Measurements from ENCODE around the gene NENF. TPM values are rescaled to one million over a fixed set of nuclear protein-coding genes. Genes with fewer than 3 reads are reported as not detected.

NENF gene
- polyA plus RNA-seq, 1 of the 3 experiments (the other 2 are of a cell fraction) = 78.7 TPM

DNA sequence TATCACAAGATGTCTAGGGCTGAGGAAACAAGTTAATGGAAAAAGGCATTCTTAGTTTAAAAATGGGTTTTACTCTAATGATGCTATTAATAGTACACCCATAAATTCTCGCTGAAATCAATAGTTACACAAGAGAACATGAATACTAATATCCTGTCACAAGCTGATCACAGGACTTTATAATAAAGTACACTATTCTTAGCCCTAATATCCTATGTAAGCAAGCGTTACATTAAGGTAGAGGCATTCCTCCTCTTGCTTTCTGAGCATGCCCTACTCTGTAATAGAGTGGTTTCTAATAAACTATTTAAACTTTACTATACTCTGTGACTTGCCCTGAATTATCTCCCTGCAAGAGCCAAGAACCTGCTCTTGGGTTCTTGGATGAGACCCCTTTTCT lies 11.6 kb upstream of the NENF start (continued):
- TF ChIP-seq, protein P1, sequence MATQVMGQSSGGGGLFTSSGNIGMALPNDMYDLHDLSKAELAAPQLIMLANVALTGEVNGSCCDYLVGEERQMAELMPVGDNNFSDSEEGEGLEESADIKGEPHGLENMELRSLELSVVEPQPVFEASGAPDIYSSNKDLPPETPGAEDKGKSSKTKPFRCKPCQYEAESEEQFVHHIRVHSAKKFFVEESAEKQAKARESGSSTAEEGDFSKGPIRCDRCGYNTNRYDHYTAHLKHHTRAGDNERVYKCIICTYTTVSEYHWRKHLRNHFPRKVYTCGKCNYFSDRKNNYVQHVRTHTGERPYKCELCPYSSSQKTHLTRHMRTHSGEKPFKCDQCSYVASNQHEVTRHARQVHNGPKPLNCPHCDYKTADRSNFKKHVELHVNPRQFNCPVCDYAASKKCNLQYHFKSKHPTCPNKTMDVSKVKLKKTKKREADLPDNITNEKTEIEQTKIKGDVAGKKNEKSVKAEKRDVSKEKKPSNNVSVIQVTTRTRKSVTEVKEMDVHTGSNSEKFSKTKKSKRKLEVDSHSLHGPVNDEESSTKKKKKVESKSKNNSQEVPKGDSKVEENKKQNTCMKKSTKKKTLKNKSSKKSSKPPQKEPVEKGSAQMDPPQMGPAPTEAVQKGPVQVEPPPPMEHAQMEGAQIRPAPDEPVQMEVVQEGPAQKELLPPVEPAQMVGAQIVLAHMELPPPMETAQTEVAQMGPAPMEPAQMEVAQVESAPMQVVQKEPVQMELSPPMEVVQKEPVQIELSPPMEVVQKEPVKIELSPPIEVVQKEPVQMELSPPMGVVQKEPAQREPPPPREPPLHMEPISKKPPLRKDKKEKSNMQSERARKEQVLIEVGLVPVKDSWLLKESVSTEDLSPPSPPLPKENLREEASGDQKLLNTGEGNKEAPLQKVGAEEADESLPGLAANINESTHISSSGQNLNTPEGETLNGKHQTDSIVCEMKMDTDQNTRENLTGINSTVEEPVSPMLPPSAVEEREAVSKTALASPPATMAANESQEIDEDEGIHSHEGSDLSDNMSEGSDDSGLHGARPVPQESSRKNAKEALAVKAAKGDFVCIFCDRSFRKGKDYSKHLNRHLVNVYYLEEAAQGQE (IDR thresholded peaks at IDR 0.05; ENCODE audit: low read depth, low read length) = no peak
- TF ChIP-seq FOXJ3 (CRISPR knock-in tag; IDR thresholded peaks at IDR 0.05) = no peak
- TF ChIP-seq, protein P2, sequence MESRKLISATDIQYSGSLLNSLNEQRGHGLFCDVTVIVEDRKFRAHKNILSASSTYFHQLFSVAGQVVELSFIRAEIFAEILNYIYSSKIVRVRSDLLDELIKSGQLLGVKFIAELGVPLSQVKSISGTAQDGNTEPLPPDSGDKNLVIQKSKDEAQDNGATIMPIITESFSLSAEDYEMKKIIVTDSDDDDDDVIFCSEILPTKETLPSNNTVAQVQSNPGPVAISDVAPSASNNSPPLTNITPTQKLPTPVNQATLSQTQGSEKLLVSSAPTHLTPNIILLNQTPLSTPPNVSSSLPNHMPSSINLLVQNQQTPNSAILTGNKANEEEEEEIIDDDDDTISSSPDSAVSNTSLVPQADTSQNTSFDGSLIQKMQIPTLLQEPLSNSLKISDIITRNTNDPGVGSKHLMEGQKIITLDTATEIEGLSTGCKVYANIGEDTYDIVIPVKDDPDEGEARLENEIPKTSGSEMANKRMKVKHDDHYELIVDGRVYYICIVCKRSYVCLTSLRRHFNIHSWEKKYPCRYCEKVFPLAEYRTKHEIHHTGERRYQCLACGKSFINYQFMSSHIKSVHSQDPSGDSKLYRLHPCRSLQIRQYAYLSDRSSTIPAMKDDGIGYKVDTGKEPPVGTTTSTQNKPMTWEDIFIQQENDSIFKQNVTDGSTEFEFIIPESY (IDR thresholded peaks at IDR 0.05; ENCODE audit: borderline replicate concordance, low read depth) = no peak

DNA sequence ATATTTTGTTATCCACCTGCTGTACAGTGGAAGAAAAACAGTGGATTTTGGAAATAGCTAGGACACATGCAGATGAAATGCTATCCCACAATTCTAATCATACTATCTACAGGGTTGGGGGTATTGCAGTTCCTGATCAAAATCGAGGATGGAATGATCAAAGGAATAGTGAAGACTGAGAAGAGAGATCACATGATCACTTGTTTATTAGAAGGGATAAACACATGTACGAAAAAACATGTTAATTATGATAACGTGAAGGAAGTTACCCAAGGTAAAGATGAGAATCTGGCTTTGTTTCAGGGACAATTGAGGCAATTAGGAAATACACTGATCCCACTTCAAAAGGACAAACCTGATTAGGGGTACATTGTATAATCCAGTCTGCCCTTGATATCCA lies 8.8 kb upstream of the NENF start:
- WGBS (ENCODE audit: low lambda C conversion rate) = 44% methylated on average over 3 of the region's 3 CpGs
- no peaks in the 10 kb centered on the region for H3K36me3 ChIP-seq (replicated peaks in 1 of 2; ENCODE audit: control insufficient read depth in 1 of 2, insufficient read depth in 2 of 2, low read length in 1 of 2)

More for the DNA sequence above, 8.8 kb upstream of the NENF start:
- Histone ChIP-seq H4K20me1 (ENCODE audit: insufficient read depth) (no peaks in the 10 kb centered on the region), H3F3A (replicated peaks; ENCODE audit: insufficient read depth) (no peaks in the 10 kb centered on the region), H3K27ac (ENCODE audit: low read depth in 2 of 2, low read length in 1 of 2) (no peak overlapping the region), H2AFZ (ENCODE audit: low read depth) (no peak overlapping the region), H3K9me2 (no peaks in the 10 kb centered on the region), H3K9ac (no peak overlapping the region), H3K4me3 (ENCODE audit: low read depth in 2 of 2, low read length in 1 of 2) (no peak overlapping the region), H3K79me2 (ENCODE audit: insufficient read depth) (no peaks in the 10 kb centered on the region), H3K27me3 (ENCODE audit: insufficient read depth) (no peaks in the 10 kb centered on the region; the same call in 1 of the 2 replicates), H3K9me3 (no peaks in the 10 kb centered on the region), H3K4me2 (no peak overlapping the region), H3K4me1 (ENCODE audit: control insufficient read depth in 1 of 2, insufficient read depth in 2 of 2, low read depth in 1 of 2, low read length in 1 of 2) (no peaks in the 10 kb centered on the region)
- ChIA-PET CTCF (interaction anchor here (1.2 kb wide), 1 partner anchor 32 kb away, joined by 4 read pairs; no protein-coding TSS in a partner anchor), POLR2A (no interaction called here)
- no peak for DNase-seq
- TF ChIP-seq EZH2phosphoT487 (IDR thresholded peaks at IDR 0.05; ENCODE audit: borderline replicate concordance, low read depth) (no peak), NFIC (IDR thresholded peaks at IDR 0.05; ENCODE audit: borderline replicate concordance) (no peak), SMC3 (IDR thresholded peaks at IDR 0.05; ENCODE audit: low read depth, low read length) (no peak), FOSL2 (IDR thresholded peaks at IDR 0.05; ENCODE audit: borderline replicate concordance, low read depth) (no peak), FOXM1 (IDR thresholded peaks at IDR 0.05; ENCODE audit: low read depth) (no peak), TEAD4 (IDR thresholded peaks at IDR 0.05; ENCODE audit: borderline replicate concordance, insufficient read depth) (no peak), GATA2 (CRISPR knock-in tag; IDR thresholded peaks at IDR 0.05) (no peak), FOXJ3 (CRISPR knock-in tag; IDR thresholded peaks at IDR 0.05) (no peak), EP300 (IDR thresholded peaks at IDR 0.05; ENCODE audit: borderline replicate concordance in 1 of 2, low read depth in 1 of 2, low read length in 1 of 2) (no peak), JUND (IDR thresholded peaks at IDR 0.05) (no peak), RXRA (IDR thresholded peaks at IDR 0.05; ENCODE audit: borderline replicate concordance, low read depth) (no peak), NRF1 (IDR thresholded peaks at IDR 0.05; ENCODE audit: low read depth, low read length) (no peak), RCOR1 (IDR thresholded peaks at IDR 0.05; ENCODE audit: low read length) (no peak)
- TF ChIP-seq, protein P3, sequence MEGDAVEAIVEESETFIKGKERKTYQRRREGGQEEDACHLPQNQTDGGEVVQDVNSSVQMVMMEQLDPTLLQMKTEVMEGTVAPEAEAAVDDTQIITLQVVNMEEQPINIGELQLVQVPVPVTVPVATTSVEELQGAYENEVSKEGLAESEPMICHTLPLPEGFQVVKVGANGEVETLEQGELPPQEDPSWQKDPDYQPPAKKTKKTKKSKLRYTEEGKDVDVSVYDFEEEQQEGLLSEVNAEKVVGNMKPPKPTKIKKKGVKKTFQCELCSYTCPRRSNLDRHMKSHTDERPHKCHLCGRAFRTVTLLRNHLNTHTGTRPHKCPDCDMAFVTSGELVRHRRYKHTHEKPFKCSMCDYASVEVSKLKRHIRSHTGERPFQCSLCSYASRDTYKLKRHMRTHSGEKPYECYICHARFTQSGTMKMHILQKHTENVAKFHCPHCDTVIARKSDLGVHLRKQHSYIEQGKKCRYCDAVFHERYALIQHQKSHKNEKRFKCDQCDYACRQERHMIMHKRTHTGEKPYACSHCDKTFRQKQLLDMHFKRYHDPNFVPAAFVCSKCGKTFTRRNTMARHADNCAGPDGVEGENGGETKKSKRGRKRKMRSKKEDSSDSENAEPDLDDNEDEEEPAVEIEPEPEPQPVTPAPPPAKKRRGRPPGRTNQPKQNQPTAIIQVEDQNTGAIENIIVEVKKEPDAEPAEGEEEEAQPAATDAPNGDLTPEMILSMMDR (IDR thresholded peaks at IDR 0.05) = no peak
- TF ChIP-seq, protein P1 (IDR thresholded peaks at IDR 0.05; ENCODE audit: low read depth, low read length) = no peak
- TF ChIP-seq, protein P4, sequence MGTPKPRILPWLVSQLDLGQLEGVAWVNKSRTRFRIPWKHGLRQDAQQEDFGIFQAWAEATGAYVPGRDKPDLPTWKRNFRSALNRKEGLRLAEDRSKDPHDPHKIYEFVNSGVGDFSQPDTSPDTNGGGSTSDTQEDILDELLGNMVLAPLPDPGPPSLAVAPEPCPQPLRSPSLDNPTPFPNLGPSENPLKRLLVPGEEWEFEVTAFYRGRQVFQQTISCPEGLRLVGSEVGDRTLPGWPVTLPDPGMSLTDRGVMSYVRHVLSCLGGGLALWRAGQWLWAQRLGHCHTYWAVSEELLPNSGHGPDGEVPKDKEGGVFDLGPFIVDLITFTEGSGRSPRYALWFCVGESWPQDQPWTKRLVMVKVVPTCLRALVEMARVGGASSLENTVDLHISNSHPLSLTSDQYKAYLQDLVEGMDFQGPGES (IDR thresholded peaks at IDR 0.05; ENCODE audit: low read depth, low read length) = no peak
- TF ChIP-seq, protein P5, sequence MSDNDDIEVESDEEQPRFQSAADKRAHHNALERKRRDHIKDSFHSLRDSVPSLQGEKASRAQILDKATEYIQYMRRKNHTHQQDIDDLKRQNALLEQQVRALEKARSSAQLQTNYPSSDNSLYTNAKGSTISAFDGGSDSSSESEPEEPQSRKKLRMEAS (IDR thresholded peaks at IDR 0.05; ENCODE audit: low read depth) = no peak

Measured in SK-N-SH (cell line).